Mucosa of descending colon (tissue), 3 donors: Measurements from ENCODE around the gene RIOK2. TPM values are rescaled to one million over a fixed set of nuclear protein-coding genes. Genes with fewer than 3 reads are reported as not detected.

ENCODE experiments used
- ATAC-seq: fragments of 200-7000 bp; cut with Tn5 transposase; one replicate; pipeline ENCODE4 v1.9.1; 2020; ENCODE audit warnings: mild to moderate bottlenecking, moderate library complexity
- DNase-seq, 3 donors: peaks; one replicate each; pipeline ENCODE4 v3.0.0-alpha.2; 2020
- H3K36me3 ChIP-seq: fragments of 200-600 bp; one replicate; pipeline ENCODE4 v1.8.0; 2021; ENCODE audit warnings: low read depth, mild to moderate bottlenecking
- H3K4me1 ChIP-seq: fragments of 200-600 bp; one replicate; pipeline ENCODE4 v1.8.0; 2021; ENCODE audit warnings: low read depth, mild to moderate bottlenecking
- H3K4me3 ChIP-seq: fragments of 200-600 bp; one replicate; pipeline ENCODE4 v1.8.0; 2021; ENCODE audit warnings: mild to moderate bottlenecking
- H3K9me3 ChIP-seq: fragments of 200-600 bp; one replicate; pipeline ENCODE4 v1.8.0; 2021; ENCODE audit warnings: mild to moderate bottlenecking
- CTCF ChIP-seq: fragments of 200-600 bp; IDR thresholded peaks from one replicate; pipeline ENCODE4 v1.8.0; 2022; ENCODE audit warnings: antibody characterized with exemption, mild to moderate bottlenecking
- intact Hi-C, 2 donors: fragments of 100-400 bp; cut with DNase I in 1 of 2; cut with micrococcal nuclease in 1 of 2; formaldehyde crosslinking; loops; one replicate each; pipeline versions ENCODE4 v1.11.0 to v1.11.1; 2022; cut with DNase I, micrococcal nuclease
- long read RNA-seq, 2 donors: library from polyadenylated mRNA; unstranded; transcript quantifications; one replicate each; pipeline ENCODE4 v2.0.0, GENCODE V29; 2019 to 2021
- total RNA-seq, 3 donors: library from RNA; stranded (reverse); fragmentation: NEBNext Ultra II Directional in 2 of 3; extraction: Animal tissue kit (Norgen Biotek cat#: 25700) in 2 of 3; gene quantifications; one replicate each; pipeline versions ENCODE4 v1.2.1 to v1.2.4, GENCODE V29; 2021 to 2023
- donor health status: DM: no; HTN: no; CAD: no; lungs with moderate emphysema.
- donor health status: DM: no; HTN: no; CAD: no.
- donor health status: DM: no; HTN: yes; CAD: no.

Gene RIOK2
- 10 to 100 TPM; 18.0 to 26.8 (median 21.3) TPM for total RNA-seq
- long read RNA-seq, donor 1, transcript RIOK2-201 (10 exons, 3,922 nt) = major isoform, 29 of 34 reads
- long read RNA-seq, donor 1, partial matches to known transcripts = 2 of 34 reads
- long read RNA-seq, donor 1, other reads (novel, unspliced or antisense) = 3 of 34 reads
- long read RNA-seq, donor 2, transcript RIOK2-201 (10 exons, 3,922 nt) = major isoform, 15 of 18 reads
- long read RNA-seq, donor 2, partial matches to known transcripts = 0 of 18 reads
- long read RNA-seq, donor 2, other reads (novel, unspliced or antisense) = 1 of 18 reads

- no peaks in the 10 kb centered on the region for H3K9me3 ChIP-seq
- DNase-seq (peak; percentile 94 to 97 (median 97)), ATAC-seq (peak; percentile 97)
- no peaks in the 10 kb centered on the region for H3K36me3 ChIP-seq
- intact Hi-C loops = no loop called here
- no peaks in the 10 kb centered on the region for H3K4me1 ChIP-seq
- peak within 1 kb of the TSS; percentile 73 for H3K4me3 ChIP-seq
- TF ChIP-seq CTCF = no peak
Measured at GRCh38 chr5:97183100-97183929, at the start of gene RIOK2. Gene RIOK2 (minus strand): TSS chr5:97183247. CDS start chr5:97183191, 56 bp downstream.

GRCh38 chr5:97231025-97231636, 48.1 kb upstream of the RIOK2 start:
- H3K4me3 ChIP-seq = no peak overlapping the region
- H3K36me3 ChIP-seq = no peaks in the 10 kb centered on the region
- intact Hi-C loops = no loop called here
- DNase-seq (peak in 1 of 3 donors; percentile 82), ATAC-seq (peak; percentile 81)
- no peaks in the 10 kb centered on the region for H3K9me3 ChIP-seq
- TF ChIP-seq CTCF = peak; percentile 61
- no peaks in the 10 kb centered on the region for H3K4me1 ChIP-seq

GRCh38 chr5:97229688-97230285, 46.7 kb upstream of the RIOK2 start:
- intact Hi-C loops = no loop called here
- no peak for TF ChIP-seq CTCF
- no peak for ATAC-seq
- Histone ChIP-seq H3K4me3 (no peak overlapping the region), H3K4me1 (no peaks in the 10 kb centered on the region), H3K36me3 (no peaks in the 10 kb centered on the region), H3K9me3 (no peaks in the 10 kb centered on the region)
- no peak for DNase-seq

DNA sequence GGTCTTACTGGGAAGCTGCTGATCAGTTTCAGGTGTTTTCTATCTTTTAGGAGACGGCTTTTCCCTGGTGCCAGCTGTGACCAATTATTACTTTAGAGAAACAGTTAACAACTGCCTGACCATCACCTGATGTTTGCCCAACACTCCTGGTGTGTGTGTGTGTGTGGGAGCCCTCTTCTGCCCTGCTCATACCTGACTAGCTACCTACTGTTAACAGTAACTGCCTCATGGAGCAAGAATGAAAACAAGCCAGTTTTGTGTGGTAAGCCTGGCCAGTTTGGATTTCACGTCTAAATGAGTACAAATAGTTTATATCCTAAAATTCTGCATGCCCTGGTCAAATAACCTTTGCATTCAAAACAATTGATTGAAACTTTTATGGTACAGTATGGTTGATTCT, 46.1 kb upstream of the RIOK2 start:
- Histone ChIP-seq H3K36me3 (no peaks in the 10 kb centered on the region), H3K4me1 (peaks cover under 1% of the 10 kb centered on the region), H3K4me3 (no peak overlapping the region), H3K9me3 (no peaks in the 10 kb centered on the region)
- TF ChIP-seq CTCF = no peak
- intact Hi-C loops = no loop called here
- no peak for ATAC-seq
- no peak for DNase-seq

- Histone ChIP-seq H3K36me3 (no peaks in the 10 kb centered on the region), H3K4me1 (peaks cover 4% of the 10 kb centered on the region), H3K4me3 (no peak overlapping the region), H3K9me3 (no peaks in the 10 kb centered on the region)
- DNase-seq (no peak), ATAC-seq (no peak)
- intact Hi-C loops = no loop called here
- no peak for TF ChIP-seq CTCF
Measured at GRCh38 chr5:97225222-97225621, 42.2 kb upstream of the RIOK2 start.
